Tibial nerve (tissue), 4 donors: ENCODE data around the gene ADD3. TPM values are rescaled to one million over a fixed set of nuclear protein-coding genes. Genes with fewer than 3 reads are reported as not detected.

ENCODE experiments used
- DNase-seq, 2 donors: peaks; one replicate each; pipeline ENCODE4 v3.0.0-alpha.2; 2019; ENCODE audit warnings: low spot score in 2 of 2
- H3K27ac ChIP-seq, 4 donors: fragments of 200-600 bp; sonication (generic) in 3 of 4; one replicate each; pipeline ENCODE4 v1.5.1; 2017 to 2019; ENCODE audit warnings: mild to moderate bottlenecking in 1 of 4
- H3K27me3 ChIP-seq, 2 donors: fragments of 200-600 bp; sonication (generic) in 1 of 2; one replicate each; pipeline versions ENCODE4 v1.5.1 to v1.6.0; 2017 to 2019
- H3K36me3 ChIP-seq, 3 donors: fragments of 200-600 bp; sonication (generic); one replicate each; pipeline ENCODE4 v1.5.1; 2018 to 2019
- H3K4me1 ChIP-seq, 4 donors: fragments of 200-600 bp; sonication (generic) in 3 of 4; one replicate each; pipeline ENCODE4 v1.5.1; 2017 to 2019
- H3K4me3 ChIP-seq, 4 donors: fragments of 200-600 bp; sonication (generic) in 3 of 4; one replicate each; pipeline ENCODE4 v1.5.1; 2017 to 2019; ENCODE audit warnings: mild to moderate bottlenecking in 1 of 4, moderate library complexity in 1 of 4
- H3K9me3 ChIP-seq, 4 donors: fragments of 200-600 bp; sonication (generic) in 3 of 4; one replicate each; pipeline ENCODE4 v1.5.1; 2017 to 2019
- EP300 ChIP-seq, 2 donors: sonication (generic); formaldehyde crosslinking; IDR thresholded peaks; one replicate each; pipeline ENCODE4 v1.6.1; 2017; ENCODE audit warnings: antibody characterized with exemption in 2 of 2, mild to moderate bottlenecking in 1 of 2
- POLR2A ChIP-seq, 2 donors: fragments of 450-650 bp; IDR thresholded peaks; one replicate each; pipeline ENCODE4 v1.6.1; 2017; ENCODE audit warnings: antibody characterized with exemption in 2 of 2, mild to moderate bottlenecking in 2 of 2, moderate library complexity in 2 of 2
- WGBS, 2 donors: methylation state at CpG; one replicate each; pipeline ENCODE4 v1.1.5; 2018; 5-methylcytosine and 5-hydroxymethylcytosine counted together
- total RNA-seq, 4 donors: library from RNA; depleted of rRNA; stranded (reverse); fragments of >200 nt; gene quantifications; one replicate each; pipeline ENCODE4 v1.1.0, GENCODE V29; 2016
- TF ChIP-seq, protein P1 (sequence below), 5 experiments: fragments of 200-600 bp in 3 of 5; fragments of 450-650 bp in 2 of 5; sonication (generic) in 3 of 5; IDR thresholded peaks; one replicate each; pipeline ENCODE4 v1.5.1; 2016 to 2019; ENCODE audit warnings: antibody characterized with exemption in 5 of 5, mild to moderate bottlenecking in 3 of 5, moderate library complexity in 2 of 5

ADD3 gene
- total RNA-seq, 4 donors from 2014 or later = 208 to 639 (median 443) TPM

DNA sequence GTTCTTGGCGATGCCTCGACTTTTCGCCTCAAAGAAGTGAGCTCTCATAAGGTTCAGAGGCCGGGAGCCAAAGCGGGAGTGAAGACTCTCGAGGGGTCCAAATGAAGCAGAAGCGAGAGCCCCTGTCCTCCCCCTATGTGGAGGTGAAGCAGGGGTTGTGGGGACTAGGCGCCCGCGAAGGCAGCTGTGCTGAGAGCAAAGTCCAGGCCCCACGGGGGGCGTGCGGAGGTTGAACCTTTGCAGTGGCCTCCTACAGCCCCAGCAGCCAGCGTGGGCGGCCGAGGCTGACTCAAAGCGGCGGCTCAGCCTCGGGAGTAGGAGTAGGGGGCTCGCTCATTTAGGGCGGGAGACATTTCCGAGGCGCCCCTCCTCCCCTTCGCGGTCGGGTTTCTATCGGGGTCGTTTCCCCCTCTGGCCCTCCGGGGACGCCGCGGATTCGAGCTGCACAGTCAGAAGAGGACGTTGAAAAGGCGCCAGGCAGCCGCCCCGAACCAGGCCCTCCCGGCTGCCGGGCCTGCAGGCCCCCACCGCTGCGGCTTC lies 553 bp upstream of the ADD3 start:
- no peaks in the 10 kb centered on the region for H3K27me3 ChIP-seq
- H3K27ac ChIP-seq = peak overlapping the region; percentile 92 to 96 (median 93)
- no peaks in the 10 kb centered on the region for H3K9me3 ChIP-seq
- peak; percentile 31 to 42 for TF ChIP-seq POLR2A (IDR thresholded peaks at IDR 0.05)
- TF ChIP-seq EP300 (IDR thresholded peaks at IDR 0.05) = peak in 1 of 2 donors; percentile 79
- TF ChIP-seq, protein P1, sequence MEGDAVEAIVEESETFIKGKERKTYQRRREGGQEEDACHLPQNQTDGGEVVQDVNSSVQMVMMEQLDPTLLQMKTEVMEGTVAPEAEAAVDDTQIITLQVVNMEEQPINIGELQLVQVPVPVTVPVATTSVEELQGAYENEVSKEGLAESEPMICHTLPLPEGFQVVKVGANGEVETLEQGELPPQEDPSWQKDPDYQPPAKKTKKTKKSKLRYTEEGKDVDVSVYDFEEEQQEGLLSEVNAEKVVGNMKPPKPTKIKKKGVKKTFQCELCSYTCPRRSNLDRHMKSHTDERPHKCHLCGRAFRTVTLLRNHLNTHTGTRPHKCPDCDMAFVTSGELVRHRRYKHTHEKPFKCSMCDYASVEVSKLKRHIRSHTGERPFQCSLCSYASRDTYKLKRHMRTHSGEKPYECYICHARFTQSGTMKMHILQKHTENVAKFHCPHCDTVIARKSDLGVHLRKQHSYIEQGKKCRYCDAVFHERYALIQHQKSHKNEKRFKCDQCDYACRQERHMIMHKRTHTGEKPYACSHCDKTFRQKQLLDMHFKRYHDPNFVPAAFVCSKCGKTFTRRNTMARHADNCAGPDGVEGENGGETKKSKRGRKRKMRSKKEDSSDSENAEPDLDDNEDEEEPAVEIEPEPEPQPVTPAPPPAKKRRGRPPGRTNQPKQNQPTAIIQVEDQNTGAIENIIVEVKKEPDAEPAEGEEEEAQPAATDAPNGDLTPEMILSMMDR (IDR thresholded peaks at IDR 0.05) = no peak
- peaks cover 0 to 54% (median 20%) of the 10 kb centered on the region in 4 donors for H3K4me1 ChIP-seq
- WGBS, 2 donors = 2 to 4% methylated on average over 26 to 37 of the region's 41 CpGs
- no peaks in the 10 kb centered on the region for H3K36me3 ChIP-seq
- no peak for DNase-seq
- peak overlapping the region; percentile 75 to 92 (median 82) for H3K4me3 ChIP-seq

DNA sequence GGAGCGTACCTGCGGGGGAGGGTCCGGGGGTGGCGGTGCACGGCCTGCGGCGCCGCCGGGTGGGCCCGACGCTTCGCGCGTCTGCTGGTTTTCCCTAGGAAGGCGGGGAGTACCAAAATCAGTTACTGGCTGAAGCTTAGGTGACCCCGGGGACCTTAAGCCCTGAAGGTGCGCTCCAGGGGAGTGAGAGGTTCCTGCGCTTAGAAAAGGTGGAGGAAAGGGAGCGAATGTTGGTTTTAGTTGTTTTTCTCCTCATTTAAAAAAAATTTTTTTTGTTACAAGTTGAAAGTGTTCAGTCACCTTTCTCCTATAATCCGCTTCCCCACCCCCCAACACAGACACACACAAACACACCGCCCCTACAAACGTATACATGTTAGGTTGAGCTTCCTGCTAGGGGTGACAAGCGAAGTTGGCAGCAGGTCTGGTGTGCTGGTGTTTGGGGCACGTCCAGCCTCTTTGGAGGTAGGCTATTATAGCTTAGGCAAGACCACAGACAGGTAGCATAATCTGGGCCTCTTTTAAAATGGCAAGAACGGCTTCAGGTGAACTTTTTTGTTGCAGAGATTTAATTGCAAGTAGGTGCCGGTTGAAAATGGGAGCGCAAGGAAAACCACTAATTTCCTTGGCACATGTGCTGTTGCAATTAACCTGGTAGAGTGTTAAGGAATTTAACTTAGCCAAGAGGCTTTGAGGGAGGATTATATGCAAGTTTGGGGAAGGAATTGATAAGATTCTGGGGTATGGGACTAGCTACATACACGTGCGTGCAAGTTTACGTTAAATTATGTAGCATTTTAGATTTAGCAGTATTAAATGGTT lies 945 bp downstream of the ADD3 start:
- H3K4me3 ChIP-seq = peak overlapping the region; percentile 75 to 92 (median 82)
- WGBS, 2 donors = 3 to 4% methylated on average over 16 to 27 of the region's 30 CpGs
- no peaks in the 10 kb centered on the region for H3K9me3 ChIP-seq
- TF ChIP-seq POLR2A (IDR thresholded peaks at IDR 0.05) = no peak
- TF ChIP-seq EP300 (IDR thresholded peaks at IDR 0.05) = no peak
- TF ChIP-seq, protein P1 (IDR thresholded peaks at IDR 0.05) = no peak
- H3K27me3 ChIP-seq = no peaks in the 10 kb centered on the region
- H3K4me1 ChIP-seq = peaks cover 0 to 65% (median 24%) of the 10 kb centered on the region in 4 donors
- peak overlapping the region; percentile 92 to 96 (median 93) for H3K27ac ChIP-seq
- DNase-seq = peak in 1 of 2 donors; percentile 42
- H3K36me3 ChIP-seq = no peaks in the 10 kb centered on the region

DNA sequence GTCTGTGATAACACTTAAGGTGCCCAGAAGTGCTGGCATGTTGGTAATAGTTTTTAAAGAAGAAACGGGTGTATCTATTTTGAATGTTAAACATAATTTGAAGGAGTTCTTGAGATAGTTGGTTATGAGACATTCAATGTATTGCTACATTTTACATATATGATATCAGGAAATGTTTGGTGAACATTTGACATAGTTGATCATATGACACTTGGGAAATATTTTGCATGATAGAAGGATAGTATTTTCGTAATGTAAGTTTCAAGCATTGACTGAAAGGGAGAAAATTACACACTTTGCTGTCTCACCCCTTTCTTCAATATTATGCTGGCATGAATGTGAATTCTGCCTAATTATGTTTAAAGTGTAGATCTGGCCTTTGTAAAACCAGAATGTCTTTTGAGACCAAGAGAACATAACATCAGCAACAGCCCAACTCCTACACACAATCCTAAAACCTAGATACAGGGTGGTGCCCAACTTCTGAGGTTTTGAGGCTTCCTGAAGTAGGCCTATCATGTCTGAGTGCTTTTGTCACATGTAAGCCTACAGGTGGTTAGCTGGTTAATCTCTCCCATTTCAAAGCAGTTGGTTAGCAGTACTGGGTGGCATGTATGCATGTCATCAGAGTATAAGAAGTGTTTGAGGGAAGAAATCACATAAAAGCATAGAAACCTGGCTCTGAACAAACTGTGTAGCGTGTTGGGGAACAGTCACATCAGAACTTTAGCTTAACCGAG lies 2.1 kb downstream of the ADD3 start:
- no peak for DNase-seq
- H3K4me3 ChIP-seq = peak overlapping the region; percentile 75 to 92 (median 82)
- H3K27ac ChIP-seq = peak overlapping the region; percentile 24 to 93 (median 64)
- no peaks in the 10 kb centered on the region for H3K9me3 ChIP-seq
- no peaks in the 10 kb centered on the region for H3K36me3 ChIP-seq
- 34 to 35% methylated on average over 4 of the region's 4 CpGs for WGBS, 2 donors
- no peaks in the 10 kb centered on the region for H3K27me3 ChIP-seq
- TF ChIP-seq POLR2A (IDR thresholded peaks at IDR 0.05) = no peak
- no peak for TF ChIP-seq EP300 (IDR thresholded peaks at IDR 0.05)
- TF ChIP-seq, protein P1 (IDR thresholded peaks at IDR 0.05) = no peak
- H3K4me1 ChIP-seq = peaks cover 0 to 61% (median 27%) of the 10 kb centered on the region in 4 donors

DNA sequence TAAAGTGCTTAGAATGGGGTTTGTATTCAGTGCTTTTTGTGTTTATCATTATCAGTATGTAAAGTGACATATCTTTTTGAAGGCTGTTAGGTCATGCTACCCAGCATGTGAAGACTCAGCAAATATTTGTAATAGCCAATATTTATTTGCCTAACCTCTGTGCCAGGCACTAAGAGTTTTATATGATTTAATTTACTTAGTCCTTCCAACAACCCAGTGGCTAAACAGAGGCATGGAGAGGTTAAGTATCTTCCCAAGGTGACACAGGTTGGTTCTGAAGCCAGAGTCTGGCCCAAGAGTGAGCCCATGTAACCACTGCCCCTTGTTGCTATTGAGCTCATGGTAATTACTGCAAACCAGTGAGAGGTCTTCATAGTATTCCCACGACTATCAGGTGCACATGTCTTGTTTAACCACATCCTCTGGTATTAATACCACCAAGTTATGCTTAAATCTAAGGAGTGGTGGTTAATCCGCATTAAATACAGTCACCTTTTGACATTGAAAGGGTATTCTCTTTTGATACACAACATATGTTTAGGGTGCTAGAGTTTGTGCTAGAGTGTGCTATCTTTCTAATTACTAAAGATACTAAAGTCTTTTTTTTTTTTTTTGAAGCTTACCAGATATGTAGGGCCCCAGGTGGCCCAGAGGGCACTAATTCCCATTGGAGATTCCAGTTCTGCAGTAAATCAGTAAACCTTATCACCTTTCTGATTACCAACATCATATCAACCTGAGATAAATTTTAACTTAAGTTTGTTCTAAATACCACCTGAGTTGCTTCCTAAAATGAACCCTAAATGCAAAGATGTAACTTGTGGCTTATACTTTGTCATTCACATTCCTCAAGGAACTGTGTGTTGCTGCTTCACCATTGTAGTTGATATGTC lies 2.9 kb downstream of the ADD3 start:
- Histone ChIP-seq H3K9me3 (no peaks in the 10 kb centered on the region), H3K36me3 (no peaks in the 10 kb centered on the region), H3K27me3 (no peaks in the 10 kb centered on the region), H3K4me3 (peak overlapping the region in 3 of 4 donors; percentile 75 to 87 (median 76)), H3K4me1 (peaks cover 0 to 57% (median 27%) of the 10 kb centered on the region in 4 donors), H3K27ac (peak overlapping the region; percentile 24 to 93 (median 64))
- whole genome bisulfite sequencing, 2 donors = 32 to 38% methylated on average over 2 of the region's 2 CpGs
- no peak for DNase-seq
- TF ChIP-seq EP300 (IDR thresholded peaks at IDR 0.05) = no peak
- TF ChIP-seq, protein P1 (IDR thresholded peaks at IDR 0.05) = no peak
- TF ChIP-seq POLR2A (IDR thresholded peaks at IDR 0.05) = no peak
